GM18870 (cell line): Measurements from ENCODE around the gene ANKLE2.
"Not testable (repeated sequence)": the region's sequence is repeated elsewhere in the genome, so short reads cannot be mapped to it uniquely, and the experiment has no call there.

ENCODE experiments used
- ATAC-seq: cut with Tn5 transposase; IDR thresholded peaks from one replicate; pipeline ENCODE4 v1.9.1; 2021; ENCODE audit warnings: moderate library complexity; ENCODE audit not compliant: unreplicated experiment

The ANKLE2 gene

GRCh38 chr12:132692030-132692429 is 69.6 kb downstream of the ANKLE2 start:
- not testable (repeated sequence) for ATAC-seq

- no peak for ATAC-seq
Observed at GRCh38 chr12:132690112-132690511, 71.5 kb downstream of the ANKLE2 start.

GRCh38 chr12:132689227-132689626 is 72.4 kb downstream of the ANKLE2 start:
- no peak for ATAC-seq

GRCh38 chr12:132687211-132688164 is 74.1 kb downstream of the ANKLE2 start, which contains the start of the genes POLE and PXMP2:
Gene POLE, minus strand, starts transcription at chr12:132687342. Its CDS starts 27 bp downstream, at chr12:132687315.
Gene PXMP2, plus strand, starts transcription at chr12:132687587. Its CDS starts 84 bp downstream, at chr12:132687671.
- peak; percentile 85 for ATAC-seq

GRCh38 chr12:132686825-132687210 is 74.8 kb downstream of the ANKLE2 start:
- ATAC-seq, result no peak

- ATAC-seq, result no peak
Observed at GRCh38 chr12:132685400-132685799, 76.2 kb downstream of the ANKLE2 start.

- ATAC-seq, result no peak
Observed at GRCh38 chr12:132677492-132677891, 84.1 kb downstream of the ANKLE2 start.

- ATAC-seq, result no peak
Observed at GRCh38 chr12:132675757-132676432, 85.7 kb downstream of the ANKLE2 start.
